Panc1 (cell line): ENCODE data around the gene RAMAC. TPM values are rescaled to one million over a fixed set of nuclear protein-coding genes. Genes with fewer than 3 reads are reported as not detected.

Source experiments
- ATAC-seq: fragments of 200-7000 bp; cut with Tn5 transposase; 2 replicates; pipeline ENCODE4 v1.9.1; 2020; ENCODE audit warnings: mild to moderate bottlenecking, moderate library complexity
- BruUV-seq: library from RNA; stranded (reverse); fragments of 400-500 nt; replicated peaks from 2 replicates; lab custom pipeline; 2021; lab: Mats Ljungman, UMichigan
- CTCF ChIA-PET: fragments of 300-600 bp; sonication (Branson Sonifier 250); formaldehyde crosslinking; loops from one replicate; lab custom pipeline; 2022; ENCODE audit warnings: antibody characterized with exemption; lab: Charles Lee
- POLR2A ChIA-PET: fragments of 300-600 bp; sonication (Branson Sonifier 250); formaldehyde crosslinking; loops from one replicate; lab custom pipeline; 2022; ENCODE audit warnings: antibody characterized with exemption; lab: Charles Lee
- DNase-seq: peaks from one replicate; pipeline ENCODE4 v3.0.0-alpha.2; 2010; ENCODE audit warnings: low read depth, low spot score
- H3K27ac ChIP-seq: 2 replicates; pipeline ENCODE4 v1.5.1; 2011; ENCODE audit warnings: mild to moderate bottlenecking, low read length, inconsistent platforms
- H3K27me3 ChIP-seq: fragments of 200-500 bp; sonication (Bioruptor generic); 2 replicates; pipeline ENCODE4 v1.6.0; 2014; ENCODE audit warnings: low read length, inconsistent platforms; ENCODE audit not compliant: control insufficient read depth, insufficient read depth
- H3K36me3 ChIP-seq: fragments of 200-500 bp; sonication (Bioruptor generic); 2 replicates; pipeline ENCODE4 v1.5.1; 2014; ENCODE audit warnings: inconsistent platforms, mild to moderate bottlenecking, low read length, moderate library complexity; ENCODE audit not compliant: control insufficient read depth, insufficient read depth
- H3K4me1 ChIP-seq: 2 replicates; pipeline ENCODE4 v1.5.1; 2011; ENCODE audit warnings: inconsistent platforms, mild to moderate bottlenecking, low read length, moderate library complexity; ENCODE audit not compliant: control insufficient read depth, insufficient read depth
- H3K4me3 ChIP-seq, 2 experiments: 2 replicates each; pipeline ENCODE4 v1.5.1; 2011 to 2012; ENCODE audit warnings: low read depth in 2 of 2, low read length in 2 of 2, mild to moderate bottlenecking in 2 of 2, inconsistent platforms in 1 of 2, moderate library complexity in 1 of 2
- H3K9me3 ChIP-seq: fragments of 200-500 bp; sonication (Bioruptor generic); 2 replicates; pipeline ENCODE4 v1.5.1; 2014; ENCODE audit warnings: low read depth, mild to moderate bottlenecking, inconsistent platforms, low read length, moderate library complexity; ENCODE audit not compliant: control insufficient read depth, insufficient read depth
- POLR2AphosphoS5 ChIP-seq: IDR thresholded peaks from 2 replicates; pipeline ENCODE4 v1.6.1; 2012; ENCODE audit warnings: mild to moderate bottlenecking, low read depth, low read length, moderate library complexity
- REST ChIP-seq, 2 experiments: IDR thresholded peaks; 2 replicates each; pipeline ENCODE4 v1.6.1; 2011 to 2012; ENCODE audit warnings: low read depth in 2 of 2, control low read depth in 1 of 2, low read length in 1 of 2, mild to moderate bottlenecking in 1 of 2, moderate library complexity in 1 of 2; ENCODE audit not compliant: insufficient read depth in 1 of 2
- SIN3A ChIP-seq: IDR thresholded peaks from 2 replicates; pipeline ENCODE4 v1.6.1; 2012; ENCODE audit warnings: low read depth, mild to moderate bottlenecking, low read length, moderate library complexity, borderline replicate concordance; ENCODE audit not compliant: insufficient read depth
- TCF7L2 ChIP-seq: IDR thresholded peaks from 2 replicates; pipeline ENCODE4 v1.6.1; 2011; ENCODE audit warnings: mild to moderate bottlenecking, low read depth, low read length, inconsistent platforms
- in situ Hi-C: cut with HindIII; loops from 2 replicates; pipeline ENCODE4 v1.10.0; 2016; ENCODE audit warnings: low sequenced_read_pairs, low pct_unique_long_range_greater_than_20kb
- intact Hi-C: fragments of 100-400 bp; cut with micrococcal nuclease; formaldehyde crosslinking; loops from one replicate; pipeline ENCODE4 v1.10.0; 2022; ENCODE audit not compliant: unreplicated experiment
- total RNA-seq: library from RNA; stranded (reverse); gene quantifications from one replicate; pipeline ENCODE4 v1.2.1, GENCODE V29; 2021; ENCODE audit not compliant: unreplicated experiment
- TF ChIP-seq, protein P1 (sequence below): fragments of 450-650 bp; IDR thresholded peaks from 2 replicates; pipeline ENCODE4 v1.5.1; 2017; ENCODE audit warnings: mild to moderate bottlenecking

The RAMAC gene
- total RNA-seq, 1 experiment from 2014 or later: 32.0 TPM

- Histone ChIP-seq H3K9me3 (no peaks in the 10 kb centered on the region), H3K36me3 (no peaks in the 10 kb centered on the region), H3K27me3 (no peaks in the 10 kb centered on the region), H3K27ac (no peak overlapping the region), H3K4me3 (no peak overlapping the region), H3K4me1 (no peaks in the 10 kb centered on the region)
- no peak for ATAC-seq
- DNase-seq: no peak
- intact Hi-C loops: no loop called here
- POLR2A ChIA-PET: no interaction called here
- BruUV-seq: no TSS peak
- CTCF ChIA-PET: no interaction called here
- in situ Hi-C loops: no loop called here
- TF ChIP-seq SIN3A (no peak), REST (IDR thresholded peaks at IDR 0.05; ENCODE audit: insufficient read depth in 1 of 2, low read depth in 2 of 2, low read length in 1 of 2) (no peak), POLR2AphosphoS5 (no peak), TCF7L2 (no peak)
- TF ChIP-seq, protein P1, sequence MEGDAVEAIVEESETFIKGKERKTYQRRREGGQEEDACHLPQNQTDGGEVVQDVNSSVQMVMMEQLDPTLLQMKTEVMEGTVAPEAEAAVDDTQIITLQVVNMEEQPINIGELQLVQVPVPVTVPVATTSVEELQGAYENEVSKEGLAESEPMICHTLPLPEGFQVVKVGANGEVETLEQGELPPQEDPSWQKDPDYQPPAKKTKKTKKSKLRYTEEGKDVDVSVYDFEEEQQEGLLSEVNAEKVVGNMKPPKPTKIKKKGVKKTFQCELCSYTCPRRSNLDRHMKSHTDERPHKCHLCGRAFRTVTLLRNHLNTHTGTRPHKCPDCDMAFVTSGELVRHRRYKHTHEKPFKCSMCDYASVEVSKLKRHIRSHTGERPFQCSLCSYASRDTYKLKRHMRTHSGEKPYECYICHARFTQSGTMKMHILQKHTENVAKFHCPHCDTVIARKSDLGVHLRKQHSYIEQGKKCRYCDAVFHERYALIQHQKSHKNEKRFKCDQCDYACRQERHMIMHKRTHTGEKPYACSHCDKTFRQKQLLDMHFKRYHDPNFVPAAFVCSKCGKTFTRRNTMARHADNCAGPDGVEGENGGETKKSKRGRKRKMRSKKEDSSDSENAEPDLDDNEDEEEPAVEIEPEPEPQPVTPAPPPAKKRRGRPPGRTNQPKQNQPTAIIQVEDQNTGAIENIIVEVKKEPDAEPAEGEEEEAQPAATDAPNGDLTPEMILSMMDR: no peak
Observed at GRCh38 chr15:82963471-82964341, 22.3 kb upstream of the RAMAC start.

GRCh38 chr15:82964890-82965289 lies 21.1 kb upstream of the RAMAC start:
- in situ Hi-C loops (no loop called here), intact Hi-C loops (no loop called here)
- ATAC-seq (no peak), DNase-seq (no peak)
- no peaks in the 10 kb centered on the region for H3K27me3 ChIP-seq
- H3K36me3 ChIP-seq: no peaks in the 10 kb centered on the region
- CTCF ChIA-PET: no interaction called here
- no peak overlapping the region for H3K4me3 ChIP-seq
- POLR2A ChIA-PET: no interaction called here
- no peak for TF ChIP-seq TCF7L2
- TF ChIP-seq, protein P1: no peak
- TF ChIP-seq POLR2AphosphoS5: no peak
- no peak for TF ChIP-seq SIN3A
- no peak for TF ChIP-seq REST (IDR thresholded peaks at IDR 0.05; ENCODE audit: insufficient read depth in 1 of 2, low read depth in 2 of 2, low read length in 1 of 2)
- no peaks in the 10 kb centered on the region for H3K4me1 ChIP-seq
- no peaks in the 10 kb centered on the region for H3K9me3 ChIP-seq
- no peak overlapping the region for H3K27ac ChIP-seq
- no TSS peak for BruUV-seq
